Measurements from ENCODE around the gene UBE2F.
A peak's percentile ranks its signal among the peaks of the same experiment; 100 is the strongest.
"Not testable (repeated sequence)": the region's sequence is repeated elsewhere in the genome, so short reads cannot be mapped to it uniquely, and the experiment has no call there.

UBE2F gene

GRCh38 chr2:238060096-238060541 lies 93.3 kb downstream of the UBE2F start:
- Histone ChIP-seq H3K27me3 (ENCODE audit: control insufficient read depth, insufficient read depth, low read length, poor library complexity, severe bottlenecking) (no peaks in the 10 kb centered on the region), H3K4me1 (ENCODE audit: control insufficient read depth, insufficient read depth, low read length) (peaks cover 11% of the 10 kb centered on the region), H3K4me3 (ENCODE audit: insufficient read depth, low read depth, low read length) (peak overlapping the region; percentile 95), H3K9me3 (ENCODE audit: control insufficient read depth, low read length) (no peaks in the 10 kb centered on the region), H3K36me3 (ENCODE audit: control insufficient read depth, insufficient read depth, low read length) (peaks cover 2% of the 10 kb centered on the region), H3K27ac (ENCODE audit: insufficient read depth, low read depth, low read length, poor library complexity, severe bottlenecking) (peak overlapping the region; percentile 71)
- 2% methylated on average over 18 of the region's 18 CpGs for WGBS, 2 experiments

GRCh38 chr2:238060542-238061314 lies 93.9 kb downstream of the UBE2F start, which contains the start of gene SCLY:
Gene SCLY (plus strand): TSS chr2:238061001. CDS start chr2:238061055, 54 bp downstream.
- H3K27me3 ChIP-seq (ENCODE audit: control insufficient read depth, insufficient read depth, low read length, poor library complexity, severe bottlenecking), result no peaks in the 10 kb centered on the region
- WGBS, 2 experiments, result 0% methylated on average over 98 of the region's 98 CpGs
- no peaks in the 10 kb centered on the region for H3K9me3 ChIP-seq (ENCODE audit: control insufficient read depth, low read length)
- peaks cover 4% of the 10 kb centered on the region for H3K36me3 ChIP-seq (ENCODE audit: control insufficient read depth, insufficient read depth, low read length)
- H3K4me3 ChIP-seq (ENCODE audit: insufficient read depth, low read depth, low read length), result peak within 1 kb of the TSS; percentile 95
- peak within 1 kb of the TSS; percentile 71 for H3K27ac ChIP-seq (ENCODE audit: insufficient read depth, low read depth, low read length, poor library complexity, severe bottlenecking)
- peaks cover 11% of the 10 kb centered on the region for H3K4me1 ChIP-seq (ENCODE audit: control insufficient read depth, insufficient read depth, low read length)

GRCh38 chr2:238061315-238062202 lies 94.7 kb downstream of the UBE2F start:
- 4% methylated on average over 29 of the region's 29 CpGs for WGBS, 2 experiments
- Histone ChIP-seq H3K27ac (ENCODE audit: insufficient read depth, low read depth, low read length, poor library complexity, severe bottlenecking) (peak overlapping the region; percentile 4), H3K4me1 (ENCODE audit: control insufficient read depth, insufficient read depth, low read length) (peaks cover 11% of the 10 kb centered on the region), H3K4me3 (ENCODE audit: insufficient read depth, low read depth, low read length) (peak overlapping the region; percentile 95), H3K27me3 (ENCODE audit: control insufficient read depth, insufficient read depth, low read length, poor library complexity, severe bottlenecking) (no peaks in the 10 kb centered on the region), H3K36me3 (ENCODE audit: control insufficient read depth, insufficient read depth, low read length) (peaks cover 11% of the 10 kb centered on the region), H3K9me3 (ENCODE audit: control insufficient read depth, low read length) (no peaks in the 10 kb centered on the region)

GRCh38 chr2:238063414-238064189 lies 96.8 kb downstream of the UBE2F start:
- no peaks in the 10 kb centered on the region for H3K27me3 ChIP-seq (ENCODE audit: control insufficient read depth, insufficient read depth, low read length, poor library complexity, severe bottlenecking)
- WGBS, 2 experiments, result 80 to 81% methylated on average over 8 of the region's 8 CpGs
- no peaks in the 10 kb centered on the region for H3K9me3 ChIP-seq (ENCODE audit: control insufficient read depth, low read length)
- peak overlapping the region; percentile 11 for H3K27ac ChIP-seq (ENCODE audit: insufficient read depth, low read depth, low read length, poor library complexity, severe bottlenecking)
- H3K36me3 ChIP-seq (ENCODE audit: control insufficient read depth, insufficient read depth, low read length), result peaks cover 20% of the 10 kb centered on the region
- H3K4me3 ChIP-seq (ENCODE audit: insufficient read depth, low read depth, low read length), result no peak overlapping the region
- peaks cover 11% of the 10 kb centered on the region for H3K4me1 ChIP-seq (ENCODE audit: control insufficient read depth, insufficient read depth, low read length)

GRCh38 chr2:238064376-238064775 lies 97.6 kb downstream of the UBE2F start:
- H3K4me1 ChIP-seq (ENCODE audit: control insufficient read depth, insufficient read depth, low read length), result peaks cover 11% of the 10 kb centered on the region
- H3K27ac ChIP-seq (ENCODE audit: insufficient read depth, low read depth, low read length, poor library complexity, severe bottlenecking), result no peak overlapping the region
- 95 to 96% methylated on average over 7 of the region's 7 CpGs for WGBS, 2 experiments
- H3K27me3 ChIP-seq (ENCODE audit: control insufficient read depth, insufficient read depth, low read length, poor library complexity, severe bottlenecking), result no peaks in the 10 kb centered on the region
- peaks cover 26% of the 10 kb centered on the region for H3K36me3 ChIP-seq (ENCODE audit: control insufficient read depth, insufficient read depth, low read length)
- H3K4me3 ChIP-seq (ENCODE audit: insufficient read depth, low read depth, low read length), result no peak overlapping the region
- H3K9me3 ChIP-seq (ENCODE audit: control insufficient read depth, low read length), result no peaks in the 10 kb centered on the region

GRCh38 chr2:238065071-238065846 lies 98.4 kb downstream of the UBE2F start:
- no peak overlapping the region for H3K27ac ChIP-seq (ENCODE audit: insufficient read depth, low read depth, low read length, poor library complexity, severe bottlenecking)
- 86% methylated on average over 17 of the region's 18 CpGs for WGBS, 2 experiments

GRCh38 chr2:238066218-238066617 lies 99.4 kb downstream of the UBE2F start:
- Histone ChIP-seq H3K27ac (ENCODE audit: insufficient read depth, low read depth, low read length, poor library complexity, severe bottlenecking) (no peak overlapping the region), H3K4me1 (ENCODE audit: control insufficient read depth, insufficient read depth, low read length) (peaks cover 11% of the 10 kb centered on the region), H3K27me3 (ENCODE audit: control insufficient read depth, insufficient read depth, low read length, poor library complexity, severe bottlenecking) (no peaks in the 10 kb centered on the region), H3K4me3 (ENCODE audit: insufficient read depth, low read depth, low read length) (no peak overlapping the region), H3K9me3 (ENCODE audit: control insufficient read depth, low read length) (no peaks in the 10 kb centered on the region), H3K36me3 (ENCODE audit: control insufficient read depth, insufficient read depth, low read length) (peaks cover 35% of the 10 kb centered on the region)
- WGBS, 2 experiments, result 86 to 87% methylated on average over 9 of the region's 9 CpGs

More at GRCh38 chr2:238065071-238065846, 98.4 kb downstream of the UBE2F start:
- Histone ChIP-seq H3K27me3 (ENCODE audit: control insufficient read depth, insufficient read depth, low read length, poor library complexity, severe bottlenecking) (no peaks in the 10 kb centered on the region), H3K36me3 (ENCODE audit: control insufficient read depth, insufficient read depth, low read length) (peaks cover 31% of the 10 kb centered on the region), H3K4me1 (ENCODE audit: control insufficient read depth, insufficient read depth, low read length) (peaks cover 11% of the 10 kb centered on the region), H3K9me3 (ENCODE audit: control insufficient read depth, low read length) (no peaks in the 10 kb centered on the region), H3K4me3 (ENCODE audit: insufficient read depth, low read depth, low read length) (no peak overlapping the region)

- not testable (repeated sequence) for H3K27me3 ChIP-seq (ENCODE audit: control insufficient read depth, insufficient read depth, low read length, poor library complexity, severe bottlenecking); H3K4me3 ChIP-seq (ENCODE audit: insufficient read depth, low read depth, low read length); H3K9me3 ChIP-seq (ENCODE audit: control insufficient read depth, low read length); H3K27ac ChIP-seq (ENCODE audit: insufficient read depth, low read depth, low read length, poor library complexity, severe bottlenecking)
- 93 to 97% methylated on average over 7 of the region's 7 CpGs for WGBS, 2 experiments
- peaks cover 39% of the 10 kb centered on the region for H3K36me3 ChIP-seq (ENCODE audit: control insufficient read depth, insufficient read depth, low read length)
- peaks cover 11% of the 10 kb centered on the region for H3K4me1 ChIP-seq (ENCODE audit: control insufficient read depth, insufficient read depth, low read length)
These were observed 99.9 kb downstream of the UBE2F start for GRCh38 chr2:238066718-238067117.

GRCh38 chr2:238067939-238068338 lies 101.1 kb downstream of the UBE2F start:
- H3K36me3 ChIP-seq (ENCODE audit: control insufficient read depth, insufficient read depth, low read length), result peaks cover 45% of the 10 kb centered on the region
- no peak overlapping the region for H3K27ac ChIP-seq (ENCODE audit: insufficient read depth, low read depth, low read length, poor library complexity, severe bottlenecking)
- H3K4me1 ChIP-seq (ENCODE audit: control insufficient read depth, insufficient read depth, low read length), result peaks cover 4% of the 10 kb centered on the region
- no peak overlapping the region for H3K4me3 ChIP-seq (ENCODE audit: insufficient read depth, low read depth, low read length)
- 95 to 97% methylated on average over 6 to 7 of the region's 7 CpGs for WGBS, 2 experiments
- no peaks in the 10 kb centered on the region for H3K9me3 ChIP-seq (ENCODE audit: control insufficient read depth, low read length)
- H3K27me3 ChIP-seq (ENCODE audit: control insufficient read depth, insufficient read depth, low read length, poor library complexity, severe bottlenecking), result no peaks in the 10 kb centered on the region

Measured in ectodermal cell (in vitro differentiated cells).